ENCODE results near the gene KDM5B. TPM values are rescaled to one million over a fixed set of nuclear protein-coding genes. Genes with fewer than 3 reads are reported as not detected.
"Not testable (repeated sequence)": the region's sequence is repeated elsewhere in the genome, so short reads cannot be mapped to it uniquely, and the experiment has no call there.

KDM5B gene
- total RNA-seq, 2 experiments from 2014 or later = 59.5 to 70.3 TPM

- peaks cover 2% of the 10 kb centered on the region for H3K4me1 Mint-ChIP-seq
- H3K27me3 Mint-ChIP-seq = peaks cover 38% of the 10 kb centered on the region
- H3K4me3 Mint-ChIP-seq = no peak overlapping the region
- H3K36me3 Mint-ChIP-seq (ENCODE audit: low read depth) = no peaks in the 10 kb centered on the region
- H3K27ac Mint-ChIP-seq = no peak overlapping the region
- H3K9me3 Mint-ChIP-seq = no peaks in the 10 kb centered on the region
- no peak for DNase-seq
- ChIA-PET POLR2A (no interaction called here), CTCF (interaction anchor here (1.3 kb wide), 1 partner anchor 8 kb away, joined by 3 read pairs; no protein-coding TSS in a partner anchor)
These were observed 91.6 kb downstream of the KDM5B start for GRCh38 chr1:202716654-202717053.

GRCh38 chr1:202714202-202714601 lies 94.0 kb downstream of the KDM5B start:
- POLR2A ChIA-PET = interaction anchor here (1.1 kb wide), 1 partner anchor 372 kb away, joined by 4 read pairs; the partner anchor contains the start of gene UBE2T

GRCh38 chr1:202713110-202713509 lies 95.1 kb downstream of the KDM5B start:
- CTCF ChIA-PET = no interaction called here
- Mint-ChIP-seq H3K9me3 (no peaks in the 10 kb centered on the region), H3K4me3 (no peak overlapping the region), H3K4me1 (no peaks in the 10 kb centered on the region), H3K36me3 (ENCODE audit: low read depth) (no peaks in the 10 kb centered on the region), H3K27me3 (peaks cover 61% of the 10 kb centered on the region), H3K27ac (no peak overlapping the region)
- DNase-seq = no peak
- POLR2A ChIA-PET = interaction anchor here (1.1 kb wide), 1 partner anchor 371 kb away, joined by 4 read pairs; the partner anchor contains the start of gene UBE2T

More at GRCh38 chr1:202714202-202714601, 94.0 kb downstream of the KDM5B start:
- not testable (repeated sequence) for H3K4me1 Mint-ChIP-seq; DNase-seq; H3K9me3 Mint-ChIP-seq; H3K27ac Mint-ChIP-seq; H3K4me3 Mint-ChIP-seq; H3K36me3 Mint-ChIP-seq (ENCODE audit: low read depth)
- CTCF ChIA-PET = interaction anchor here (0.6 to 1.1 kb wide), 2 partner anchors 11 to 138 kb away, joined by 3 read pairs; no protein-coding TSS in a partner anchor
- H3K27me3 Mint-ChIP-seq = peaks cover 57% of the 10 kb centered on the region

- Mint-ChIP-seq H3K4me3 (no peak overlapping the region), H3K4me1 (no peaks in the 10 kb centered on the region), H3K9me3 (no peaks in the 10 kb centered on the region), H3K27ac (no peak overlapping the region), H3K27me3 (peaks cover 65% of the 10 kb centered on the region), H3K36me3 (ENCODE audit: low read depth) (no peaks in the 10 kb centered on the region)
- DNase-seq = no peak
- POLR2A ChIA-PET = no interaction called here
- CTCF ChIA-PET = interaction anchor here (0.6 to 1.6 kb wide), 2 partner anchors 16 to 68 kb away, joined by 3 read pairs; no protein-coding TSS in a partner anchor
These were observed 96.1 kb downstream of the KDM5B start for GRCh38 chr1:202711949-202712635.

- H3K4me3 Mint-ChIP-seq = no peak within 1 kb of the TSS
- no peaks in the 10 kb centered on the region for H3K4me1 Mint-ChIP-seq
- no peak for DNase-seq
- H3K9me3 Mint-ChIP-seq = no peaks in the 10 kb centered on the region
- H3K27ac Mint-ChIP-seq = no peak within 1 kb of the TSS
- CTCF ChIA-PET = interaction anchor here (1.6 kb wide), 1 partner anchor 11 kb away, joined by 6 read pairs; no protein-coding TSS in a partner anchor
- peaks cover 72% of the 10 kb centered on the region for H3K27me3 Mint-ChIP-seq
- POLR2A ChIA-PET = no interaction called here
- no peaks in the 10 kb centered on the region for H3K36me3 Mint-ChIP-seq (ENCODE audit: low read depth)
These were observed 97.9 kb downstream of the KDM5B start, which contains the start of gene SYT2 for GRCh38 chr1:202710070-202711045. Gene SYT2, minus strand, starts transcription at chr1:202710454. Its CDS starts 104,682 bp downstream, at chr1:202605772.

- H3K4me1 Mint-ChIP-seq = no peaks in the 10 kb centered on the region
- no peak overlapping the region for H3K27ac Mint-ChIP-seq
- peaks cover 71% of the 10 kb centered on the region for H3K27me3 Mint-ChIP-seq
- DNase-seq = no peak
- H3K9me3 Mint-ChIP-seq = no peaks in the 10 kb centered on the region
- H3K36me3 Mint-ChIP-seq (ENCODE audit: low read depth) = no peaks in the 10 kb centered on the region
- H3K4me3 Mint-ChIP-seq = no peak overlapping the region
- CTCF ChIA-PET = no interaction called here
- POLR2A ChIA-PET = no interaction called here
These were observed 98.8 kb downstream of the KDM5B start for GRCh38 chr1:202709276-202710041.

- ChIA-PET POLR2A (no interaction called here), CTCF (no interaction called here)
- DNase-seq = no peak
- H3K4me1 Mint-ChIP-seq = no peaks in the 10 kb centered on the region
- no peak overlapping the region for H3K27ac Mint-ChIP-seq
- H3K9me3 Mint-ChIP-seq = no peaks in the 10 kb centered on the region
- no peak overlapping the region for H3K4me3 Mint-ChIP-seq
- H3K27me3 Mint-ChIP-seq = peaks cover 79% of the 10 kb centered on the region
- no peaks in the 10 kb centered on the region for H3K36me3 Mint-ChIP-seq (ENCODE audit: low read depth)
These were observed 99.6 kb downstream of the KDM5B start for GRCh38 chr1:202708456-202709275.

- Mint-ChIP-seq H3K27me3 (peaks cover 80% of the 10 kb centered on the region), H3K36me3 (ENCODE audit: low read depth) (no peaks in the 10 kb centered on the region), H3K27ac (no peak overlapping the region), H3K9me3 (no peaks in the 10 kb centered on the region), H3K4me3 (no peak overlapping the region), H3K4me1 (no peaks in the 10 kb centered on the region)
- ChIA-PET CTCF (no interaction called here), POLR2A (no interaction called here)
- no peak for DNase-seq
These were observed 101.4 kb downstream of the KDM5B start for GRCh38 chr1:202706851-202707250.

GRCh38 chr1:202704601-202705000 lies 103.6 kb downstream of the KDM5B start:
- CTCF ChIA-PET = no interaction called here

GRCh38 chr1:202703191-202703590 lies 105.0 kb downstream of the KDM5B start:
- peaks cover 5% of the 10 kb centered on the region for H3K4me1 Mint-ChIP-seq
- DNase-seq = no peak
- H3K36me3 Mint-ChIP-seq (ENCODE audit: low read depth) = no peaks in the 10 kb centered on the region
- ChIA-PET POLR2A (no interaction called here), CTCF (no interaction called here)
- H3K4me3 Mint-ChIP-seq = no peak overlapping the region
- no peak overlapping the region for H3K27ac Mint-ChIP-seq
- peaks cover 64% of the 10 kb centered on the region for H3K27me3 Mint-ChIP-seq
- no peaks in the 10 kb centered on the region for H3K9me3 Mint-ChIP-seq

More at GRCh38 chr1:202704601-202705000, 103.6 kb downstream of the KDM5B start:
- no peak overlapping the region for H3K27ac Mint-ChIP-seq
- peaks cover 71% of the 10 kb centered on the region for H3K27me3 Mint-ChIP-seq
- no peaks in the 10 kb centered on the region for H3K9me3 Mint-ChIP-seq
- no peaks in the 10 kb centered on the region for H3K36me3 Mint-ChIP-seq (ENCODE audit: low read depth)
- POLR2A ChIA-PET = no interaction called here
- H3K4me3 Mint-ChIP-seq = no peak overlapping the region
- no peaks in the 10 kb centered on the region for H3K4me1 Mint-ChIP-seq
- DNase-seq = no peak

GRCh38 chr1:202702088-202702487 lies 106.1 kb downstream of the KDM5B start:
- H3K27me3 Mint-ChIP-seq = peaks cover 62% of the 10 kb centered on the region
- ChIA-PET POLR2A (no interaction called here), CTCF (no interaction called here)
- no peak for DNase-seq
- H3K4me3 Mint-ChIP-seq = no peak overlapping the region
- no peak overlapping the region for H3K27ac Mint-ChIP-seq
- H3K36me3 Mint-ChIP-seq (ENCODE audit: low read depth) = no peaks in the 10 kb centered on the region
- H3K9me3 Mint-ChIP-seq = no peaks in the 10 kb centered on the region
- peaks cover 10% of the 10 kb centered on the region for H3K4me1 Mint-ChIP-seq

- no peak for DNase-seq
- ChIA-PET CTCF (no interaction called here), POLR2A (no interaction called here)
- H3K36me3 Mint-ChIP-seq (ENCODE audit: low read depth) = no peaks in the 10 kb centered on the region
- peaks cover 12% of the 10 kb centered on the region for H3K4me1 Mint-ChIP-seq
- no peak overlapping the region for H3K4me3 Mint-ChIP-seq
- no peak overlapping the region for H3K27ac Mint-ChIP-seq
- H3K9me3 Mint-ChIP-seq = no peaks in the 10 kb centered on the region
- H3K27me3 Mint-ChIP-seq = peaks cover 58% of the 10 kb centered on the region
These were observed 107.0 kb downstream of the KDM5B start for GRCh38 chr1:202701200-202701599.

All from activated CD4-positive, alpha-beta memory T cell treated with anti-CD3 and anti-CD28 coated beads, Interleukin-2, amount 10 ng/mL, durations not matched to agents 7 days and 5 days (primary cell).